IMR-90 (cell line): Measurements from ENCODE around the gene FCN1. TPM values are rescaled to one million over a fixed set of nuclear protein-coding genes. Genes with fewer than 3 reads are reported as not detected.

Experiments used
- ATAC-seq: fragments of 200-7000 bp; cut with Tn5 transposase; 2 replicates; pipeline ENCODE4 v1.9.1; 2020; ENCODE audit warnings: low read depth, mild to moderate bottlenecking, moderate library complexity
- BruUV-seq: library from RNA; stranded (reverse); fragments of 400-500 nt; replicated peaks from 2 replicates; lab custom pipeline; 2021; lab: Mats Ljungman, UMichigan
- CTCF ChIA-PET: fragments of 300-600 bp; formaldehyde crosslinking; extraction: SDS; loops from one replicate; lab custom pipeline; 2021; ENCODE audit warnings: antibody characterized with exemption; lab: Yijun Ruan, JAX
- POLR2A ChIA-PET: fragments of 300-600 bp; sonication (Branson Sonifier 250); formaldehyde crosslinking; loops from one replicate; lab custom pipeline; 2022; ENCODE audit warnings: antibody characterized with exemption; ENCODE audit not compliant: unreplicated experiment; lab: Charles Lee
- DNase-seq: peaks from one replicate; pipeline ENCODE4 v3.0.0; 2013
- H2AFZ ChIP-seq: replicated peaks from 2 replicates; pipeline ENCODE3; 2013; ENCODE audit warnings: low read length, mild to moderate bottlenecking; ENCODE audit not compliant: poor library complexity
- H2AK5ac ChIP-seq: 2 replicates; pipeline ENCODE4 v1.6.1; 2013; ENCODE audit warnings: low read depth, low read length, inconsistent platforms
- H2AK9ac ChIP-seq: replicated peaks from 2 replicates; pipeline ENCODE3; 2013; ENCODE audit warnings: mild to moderate bottlenecking, low read depth, low read length, moderate library complexity; ENCODE audit not compliant: poor library complexity
- H2BK120ac ChIP-seq: 2 replicates; pipeline ENCODE4 v1.6.1; 2013; ENCODE audit warnings: low read depth, low read length, inconsistent platforms
- H2BK15ac ChIP-seq: 3 replicates; pipeline ENCODE4 v1.6.1; 2013; ENCODE audit warnings: low read depth, low read length, inconsistent platforms
- H2BK20ac ChIP-seq: 2 replicates; pipeline ENCODE4 v1.6.1; 2013; ENCODE audit warnings: low read depth, mild to moderate bottlenecking, inconsistent platforms, low read length, moderate library complexity
- H2BK5ac ChIP-seq: 2 replicates; pipeline ENCODE4 v1.6.1; 2013; ENCODE audit warnings: mild to moderate bottlenecking, low read depth, low read length, inconsistent platforms; ENCODE audit not compliant: poor library complexity, severe bottlenecking
- H3K14ac ChIP-seq: replicated peaks from 2 replicates; pipeline ENCODE4 v1.6.1; 2013; ENCODE audit warnings: low read depth, low read length, inconsistent platforms
- H3K18ac ChIP-seq: 2 replicates; pipeline ENCODE4 v1.6.1; 2013; ENCODE audit warnings: low read depth, low read length, control low read depth
- H3K23ac ChIP-seq: 2 replicates; pipeline ENCODE4 v1.6.1; 2013; ENCODE audit warnings: low read depth, low read length, inconsistent platforms
- H3K27ac ChIP-seq: 2 replicates; pipeline ENCODE4 v1.5.1; 2013; ENCODE audit warnings: mild to moderate bottlenecking, control low read depth, low read length; ENCODE audit not compliant: insufficient read depth
- H3K27me3 ChIP-seq: 2 replicates; pipeline ENCODE4 v1.6.1; 2013; ENCODE audit warnings: low read length; ENCODE audit not compliant: control insufficient read depth, insufficient read depth
- H3K36me3 ChIP-seq: 2 replicates; pipeline ENCODE4 v1.6.1; 2013; ENCODE audit warnings: low read length, mixed read lengths; ENCODE audit not compliant: control insufficient read depth, insufficient read depth
- H3K4ac ChIP-seq: 2 replicates; pipeline ENCODE4 v1.6.1; 2013; ENCODE audit warnings: low read depth, low read length, inconsistent platforms
- H3K4me1 ChIP-seq: 2 replicates; pipeline ENCODE4 v1.6.1; 2013; ENCODE audit warnings: low read length, mixed read lengths; ENCODE audit not compliant: control insufficient read depth, insufficient read depth
- H3K4me2 ChIP-seq: 2 replicates; pipeline ENCODE4 v1.6.1; 2013; ENCODE audit warnings: low read depth, mild to moderate bottlenecking, control low read depth, low read length, moderate library complexity
- H3K4me3 ChIP-seq: 2 replicates; pipeline ENCODE4 v1.5.1; 2013; ENCODE audit warnings: low read depth, mild to moderate bottlenecking, control low read depth, low read length, moderate library complexity; ENCODE audit not compliant: insufficient read depth
- H3K56ac ChIP-seq: 2 replicates; pipeline ENCODE4 v1.6.1; 2013; ENCODE audit warnings: low read length, inconsistent platforms; ENCODE audit not compliant: insufficient read depth; ENCODE audit errors: extremely low read depth
- H3K79me1 ChIP-seq, 2 experiments: 2 replicates each; pipeline ENCODE4 v1.6.1; 2013; ENCODE audit warnings: low read length in 2 of 2, inconsistent platforms in 1 of 2, low read depth in 1 of 2
- H3K9ac ChIP-seq: 2 replicates; pipeline ENCODE4 v1.6.1; 2013; ENCODE audit warnings: low read depth, low read length, control low read depth
- H3K9me1 ChIP-seq: 2 replicates; pipeline ENCODE4 v1.6.1; 2013; ENCODE audit warnings: low read length, inconsistent platforms; ENCODE audit not compliant: insufficient read depth
- H3K9me3 ChIP-seq: 2 replicates; pipeline ENCODE4 v1.6.1; 2013; ENCODE audit warnings: low read length; ENCODE audit not compliant: control insufficient read depth, insufficient read depth
- H4K20me1 ChIP-seq: 2 replicates; pipeline ENCODE4 v1.6.1; 2013; ENCODE audit warnings: low read length, inconsistent platforms; ENCODE audit not compliant: insufficient read depth
- H4K5ac ChIP-seq: 2 replicates; pipeline ENCODE4 v1.6.1; 2013; ENCODE audit warnings: mild to moderate bottlenecking, low read depth, low read length, control low read depth
- H4K8ac ChIP-seq, 2 experiments: 2 replicates each; pipeline ENCODE4 v1.6.1; 2013; ENCODE audit warnings: low read depth in 2 of 2, low read length in 2 of 2, control low read depth in 1 of 2, inconsistent platforms in 1 of 2
- H4K91ac ChIP-seq: 2 replicates; pipeline ENCODE4 v1.6.1; 2013; ENCODE audit warnings: low read depth, low read length, inconsistent platforms; ENCODE audit not compliant: insufficient read depth
- CEBPB ChIP-seq: IDR thresholded peaks from 2 replicates; pipeline ENCODE4 v1.6.1; 2012; ENCODE audit warnings: low read depth, low read length, improper control_type of control experiment
- FOS ChIP-seq: fragments of 150-350 bp; IDR thresholded peaks from 2 replicates; pipeline ENCODE4 v1.6.1; 2016; ENCODE audit warnings: low read depth, low read length
- MAFK ChIP-seq: IDR thresholded peaks from 2 replicates; pipeline ENCODE4 v1.6.1; 2012; ENCODE audit warnings: low read depth, low read length, improper control_type of control experiment
- NFE2L2 ChIP-seq: fragments of 150-350 bp; IDR thresholded peaks from 2 replicates; pipeline ENCODE4 v1.6.1; 2016; ENCODE audit warnings: low read depth, mild to moderate bottlenecking, low read length
- POLR2A ChIP-seq: IDR thresholded peaks from 2 replicates; pipeline ENCODE4 v1.6.1; 2012; ENCODE audit warnings: mild to moderate bottlenecking, low read depth, low read length
- USF2 ChIP-seq: fragments of 150-350 bp; IDR thresholded peaks from 2 replicates; pipeline ENCODE4 v1.6.1; 2017; ENCODE audit warnings: mild to moderate bottlenecking, antibody characterized with exemption, low read length, low read depth
- WGBS, 2 experiments: methylation state at CpG; one replicate each; pipeline versions ENCODE4 v1.1.5 to v1.1.7; 2013; ENCODE audit warnings: missing lambda C conversion rate in 2 of 2; ENCODE audit not compliant: insufficient read length in 1 of 2; ENCODE audit errors: extremely low coverage in 2 of 2; 5-methylcytosine and 5-hydroxymethylcytosine counted together
- dilution Hi-C: fragments of 300-500 bp; cut with HindIII; formaldehyde crosslinking; loops from one replicate; pipeline ENCODE4 v1.14.3; 2018; ENCODE audit warnings: low sequenced_read_pairs; ENCODE audit not compliant: unreplicated experiment
- in situ Hi-C: fragments of 300-500 bp; cut with MboI; formaldehyde crosslinking; loops from 3 replicates; pipeline ENCODE4 v1.14.3; 2019; ENCODE audit warnings: low sequenced_read_pairs, inconsistent platforms, mixed read lengths
- intact Hi-C: fragments of 100-400 bp; cut with micrococcal nuclease; formaldehyde crosslinking; loops from 2 replicates; pipeline ENCODE4 v1.10.0; 2022
- polyA plus RNA-seq, 3 experiments: library from polyadenylated mRNA; depleted of rRNA; stranded (reverse); fragments of >200 nt; gene quantifications; 2 replicates each; pipeline ENCODE4 v1.2.3, GENCODE V29; 2012; ENCODE audit warnings: low replicate concordance in 1 of 3
- total RNA-seq: library from RNA; depleted of rRNA; stranded (reverse); fragments of >200 nt; gene quantifications from 2 replicates; pipeline ENCODE4 v1.2.3, GENCODE V29; 2012

Gene FCN1
- total and polyA plus RNA-seq, 2 of the 4 experiments (the other 2 are of a cell fraction): not detected

DNA sequence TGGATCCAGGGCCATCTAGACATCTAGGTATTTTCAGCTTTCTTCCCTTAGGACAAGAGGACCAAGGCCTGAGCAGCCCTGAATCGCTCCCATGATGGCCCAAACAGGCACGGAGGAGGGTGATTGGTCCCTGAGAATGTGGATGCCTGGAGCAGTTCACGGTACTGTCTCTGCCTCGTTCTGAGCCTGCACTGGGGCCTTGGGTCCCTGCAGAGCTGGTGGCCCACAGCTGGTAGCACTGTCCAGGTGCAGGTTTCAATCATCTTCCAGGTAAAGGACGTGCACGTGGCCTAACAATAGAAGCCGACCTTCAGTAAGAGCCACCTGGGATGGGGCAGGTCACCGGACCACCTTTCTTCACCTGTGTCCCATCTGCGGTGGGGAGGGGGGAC is 19.4 kb upstream of the FCN1 start:
- Histone ChIP-seq H4K91ac (no peak overlapping the region), H2AFZ (no peak overlapping the region), H2AK5ac (no peak overlapping the region), H3K79me1 (no peaks in the 10 kb centered on the region), H3K9me1 (no peaks in the 10 kb centered on the region), H2BK5ac (no peak overlapping the region), H2BK20ac (no peak overlapping the region), H3K14ac (no peak overlapping the region), H2BK15ac (no peak overlapping the region), H2BK120ac (no peak overlapping the region), H3K4me3 (no peak overlapping the region), H4K20me1 (no peaks in the 10 kb centered on the region), H3K4me1 (no peaks in the 10 kb centered on the region), H3K56ac (no peak overlapping the region), H2AK9ac (no peak overlapping the region), H3K23ac (no peak overlapping the region), H4K5ac (no peak overlapping the region), H3K36me3 (no peaks in the 10 kb centered on the region), H3K9me3 (no peaks in the 10 kb centered on the region), H3K27me3 (peaks cover 62% of the 10 kb centered on the region), H3K4me2 (no peak overlapping the region), H3K4ac (no peak overlapping the region), H3K27ac (no peak overlapping the region), H3K18ac (no peak overlapping the region), H4K8ac (no peak overlapping the region), H3K9ac (no peak overlapping the region)
- intact Hi-C loops (no loop called here), in situ Hi-C loops (no loop called here), dilution Hi-C loops (no loop called here)
- ATAC-seq (no peak), DNase-seq (no peak)
- TF ChIP-seq FOS (no peak), POLR2A (no peak), USF2 (no peak), NFE2L2 (no peak), CEBPB (no peak), MAFK (no peak)
- ChIA-PET CTCF (no interaction called here), POLR2A (no interaction called here)
- WGBS, 2 experiments: 61% methylated on average over 4 of the region's 9 CpGs; no CpG with 5 or more reads in 1 of the 2 experiments
- no TSS peak for BruUV-seq
